Heart left ventricle (tissue), 11 donors: Measurements from ENCODE around the gene PCDHA7. TPM values are rescaled to one million over a fixed set of nuclear protein-coding genes. Genes with fewer than 3 reads are reported as not detected.

Experiments
- polyA plus RNA-seq, 2 donors: library from polyadenylated mRNA; stranded (reverse); fragments of 200-250 nt; gene quantifications; one replicate each; pipeline ENCODE4 v1.2.3, GENCODE V29; 2013
- total RNA-seq, 9 donors: library from RNA; depleted of rRNA in 2 of 9; stranded (reverse); fragments of >200 nt in 2 of 9; fragmentation: NEBNext Ultra II Directional in 3 of 9; extraction: Animal tissue kit (Norgen Biotek cat#: 25700) in 3 of 9; gene quantifications; one replicate each; pipeline versions ENCODE4 v1.1.0 to v1.2.4, GENCODE V29; 2016 to 2023
- donor health status: ischemic (EF 13 %, LVEDD 7.1; RV severe dilation, severe dysfunction).
- donor health status: healthy with polysubstance abuse.
- donor health status: DM: no; HTN: yes; CAD: no.
- donor health status: DM: no; HTN: no; CAD: no.
- donor health status: ischemic (EF 25% LVEDD 5.7; RV mildly dilated, moderate dysfunction).
- donor health status: healthy.
- donor health status: DM: yes; HTN: yes; CAD: no.
- donor health status: PGD.
- donor health status: nonischemic (EF 23%, LVEDD 6.1; RV moderate dilation, normal function).

PCDHA7 gene
- total and polyA plus RNA-seq, 11 donors: 0.03 to 0.27 (median 0.16) TPM; not detected in 6

Other genes with a start within 250 kb of the PCDHA7 start
- gene CD14, start 201.1 kb upstream of the PCDHA7 start, total RNA-seq: 100 to 1,000 TPM in 2 of 9 donors, 10 to 100 TPM in 7; 16.6 to 220 (median 26.7) TPM
- 10 to 100 TPM in 1 of 2 donors, 1 to 10 TPM in 1; 9.9 to 20.3 TPM for gene CD14, start 201.1 kb upstream of the PCDHA7 start, polyA plus RNA-seq
- gene TMCO6, start 194.8 kb upstream of the PCDHA7 start, total RNA-seq: 10 to 100 TPM in 1 of 9 donors, 1 to 10 TPM in 8; 2.2 to 11.7 (median 3.3) TPM
- gene TMCO6, start 194.8 kb upstream of the PCDHA7 start, polyA plus RNA-seq: 1 to 10 TPM; 3.9 to 8.7 TPM
- gene NDUFA2, start 186.6 kb upstream of the PCDHA7 start, total RNA-seq: 100 to 1,000 TPM in 8 of 9 donors, 10 to 100 TPM in 1; 84.0 to 156 (median 115) TPM
- 100 to 1,000 TPM; 205 to 550 TPM for gene NDUFA2, start 186.6 kb upstream of the PCDHA7 start, polyA plus RNA-seq
- 100 to 1,000 TPM in 2 of 9 donors, 10 to 100 TPM in 7; 60.9 to 147 (median 79.0) TPM for gene IK, start 186.4 kb upstream of the PCDHA7 start, total RNA-seq
- 10 to 100 TPM; 54.4 to 97.6 TPM for gene IK, start 186.4 kb upstream of the PCDHA7 start, polyA plus RNA-seq
- gene WDR55, start 169.4 kb upstream of the PCDHA7 start, total RNA-seq: 10 to 100 TPM in 8 of 9 donors, 1 to 10 TPM in 1; 9.6 to 17.5 (median 12.2) TPM
- gene WDR55, start 169.4 kb upstream of the PCDHA7 start, polyA plus RNA-seq: 10 to 100 TPM; 11.0 to 19.3 TPM
- gene DND1, start 160.7 kb upstream of the PCDHA7 start, total RNA-seq: under 1 TPM in 7 of 9 donors, not detected in 2; 0.16 to 0.75 (median 0.51) TPM
- gene DND1, start 160.7 kb upstream of the PCDHA7 start, polyA plus RNA-seq: under 1 TPM; 0.53 to 0.95 TPM
- 10 to 100 TPM; 31.3 to 43.9 (median 36.0) TPM for gene HARS1, start 142.9 kb upstream of the PCDHA7 start, total RNA-seq
- 10 to 100 TPM; 45.3 to 58.6 TPM for gene HARS1, start 142.9 kb upstream of the PCDHA7 start, polyA plus RNA-seq
- 10 to 100 TPM; 20.0 to 31.7 (median 24.6) TPM for gene HARS2, start 142.8 kb upstream of the PCDHA7 start, total RNA-seq
- gene HARS2, start 142.8 kb upstream of the PCDHA7 start, polyA plus RNA-seq: 10 to 100 TPM; 17.4 to 31.3 TPM
- gene ZMAT2, start 133.8 kb upstream of the PCDHA7 start, total RNA-seq: 10 to 100 TPM; 25.0 to 39.5 (median 33.9) TPM
- gene ZMAT2, start 133.8 kb upstream of the PCDHA7 start, polyA plus RNA-seq: 10 to 100 TPM; 56.0 to 72.9 TPM
- under 1 TPM in 1 of 9 donors, not detected in 8; 0.08 TPM for gene PCDHA1, start 48.1 kb upstream of the PCDHA7 start, total RNA-seq
- not detected for gene PCDHA1, start 48.1 kb upstream of the PCDHA7 start, polyA plus RNA-seq
- under 1 TPM in 1 of 9 donors, not detected in 8; 0.07 TPM for gene PCDHA2, start 39.4 kb upstream of the PCDHA7 start, total RNA-seq
- gene PCDHA2, start 39.4 kb upstream of the PCDHA7 start, polyA plus RNA-seq: under 1 TPM in 1 of 2 donors, not detected in 1; 0.01 TPM
- gene PCDHA3, start 33.2 kb upstream of the PCDHA7 start, total RNA-seq: under 1 TPM in 8 of 9 donors, not detected in 1; 0.07 to 0.39 (median 0.22) TPM
- gene PCDHA3, start 33.2 kb upstream of the PCDHA7 start, polyA plus RNA-seq: under 1 TPM in 1 of 2 donors, not detected in 1; 0.01 TPM
- gene PCDHA4, start 27.2 kb upstream of the PCDHA7 start, total RNA-seq: under 1 TPM in 6 of 9 donors, not detected in 3; 0.02 to 0.21 (median 0.13) TPM
- under 1 TPM in 1 of 2 donors, not detected in 1; 0.03 TPM for gene PCDHA4, start 27.2 kb upstream of the PCDHA7 start, polyA plus RNA-seq
- under 1 TPM in 4 of 9 donors, not detected in 5; 0.07 to 0.20 (median 0.08) TPM for gene PCDHA5, start 12.7 kb upstream of the PCDHA7 start, total RNA-seq
- under 1 TPM in 1 of 2 donors, not detected in 1; 0.04 TPM for gene PCDHA5, start 12.7 kb upstream of the PCDHA7 start, polyA plus RNA-seq
- gene PCDHA6, start 6.3 kb upstream of the PCDHA7 start, total RNA-seq: under 1 TPM in 6 of 9 donors, not detected in 3; 0.10 to 0.36 (median 0.29) TPM
- gene PCDHA6, start 6.3 kb upstream of the PCDHA7 start, polyA plus RNA-seq: not detected
- gene PCDHA8, start 6.9 kb downstream of the PCDHA7 start, total RNA-seq: under 1 TPM in 4 of 9 donors, not detected in 5; 0.08 to 0.32 (median 0.12) TPM
- not detected for gene PCDHA8, start 6.9 kb downstream of the PCDHA7 start, polyA plus RNA-seq
- under 1 TPM in 3 of 9 donors, not detected in 6; 0.07 to 0.15 (median 0.08) TPM for gene PCDHA9, start 14.1 kb downstream of the PCDHA7 start, total RNA-seq
- gene PCDHA9, start 14.1 kb downstream of the PCDHA7 start, polyA plus RNA-seq: not detected
- gene PCDHA10, start 21.6 kb downstream of the PCDHA7 start, total RNA-seq: under 1 TPM in 7 of 9 donors, not detected in 2; 0.04 to 0.41 (median 0.19) TPM
- under 1 TPM; under 0.01 to 0.01 TPM for gene PCDHA10, start 21.6 kb downstream of the PCDHA7 start, polyA plus RNA-seq
- under 1 TPM in 2 of 9 donors, not detected in 7; 0.08 to 0.13 TPM for gene PCDHA11, start 34.7 kb downstream of the PCDHA7 start, total RNA-seq
- not detected for gene PCDHA11, start 34.7 kb downstream of the PCDHA7 start, polyA plus RNA-seq
- gene PCDHA12, start 41.0 kb downstream of the PCDHA7 start, total RNA-seq: under 1 TPM in 4 of 9 donors, not detected in 5; 0.08 to 0.97 (median 0.09) TPM
- not detected for gene PCDHA12, start 41.0 kb downstream of the PCDHA7 start, polyA plus RNA-seq
- under 1 TPM in 2 of 9 donors, not detected in 7; 0.12 to 0.38 TPM for gene PCDHA13, start 47.9 kb downstream of the PCDHA7 start, total RNA-seq
- gene PCDHA13, start 47.9 kb downstream of the PCDHA7 start, polyA plus RNA-seq: under 1 TPM in 1 of 2 donors, not detected in 1; 0.01 TPM
- under 1 TPM in 6 of 9 donors, not detected in 3; 0.08 to 0.88 (median 0.14) TPM for gene PCDHAC1, start 92.0 kb downstream of the PCDHA7 start, total RNA-seq
- not detected for gene PCDHAC1, start 92.0 kb downstream of the PCDHA7 start, polyA plus RNA-seq
- 1 to 10 TPM in 2 of 9 donors, under 1 TPM in 7; 0.07 to 2.2 (median 0.47) TPM for gene PCDHAC2, start 132.2 kb downstream of the PCDHA7 start, total RNA-seq
- gene PCDHAC2, start 132.2 kb downstream of the PCDHA7 start, polyA plus RNA-seq: under 1 TPM in 1 of 2 donors, not detected in 1; 0.07 TPM
- under 1 TPM in 2 of 9 donors, not detected in 7; 0.04 to 0.05 TPM for gene PCDHB1, start 217.1 kb downstream of the PCDHA7 start, total RNA-seq
- gene PCDHB1, start 217.1 kb downstream of the PCDHA7 start, polyA plus RNA-seq: not detected